BE2C (cell line): ENCODE results near the gene PDLIM7.

Experiments used
- DNase-seq: peaks from one replicate; pipeline ENCODE4 v3.0.0-alpha.2; 2020
- H3K27me3 ChIP-seq: fragments of 250-450 bp; sonication (Bioruptor Pico); 2 replicates; pipeline ENCODE4 v1.5.1; 2020; ENCODE audit warnings: mild to moderate bottlenecking
- H3K36me3 ChIP-seq: fragments of 250-450 bp; sonication (Bioruptor Pico); 2 replicates; pipeline ENCODE4 v1.5.1; 2020; ENCODE audit warnings: mild to moderate bottlenecking
- H3K4me1 ChIP-seq: fragments of 250-450 bp; sonication (Bioruptor Pico); 2 replicates; pipeline ENCODE4 v1.5.1; 2020
- H3K4me3 ChIP-seq: 2 replicates; pipeline ENCODE4 v1.5.1; 2011; ENCODE audit warnings: low read depth, low read length
- H3K9me3 ChIP-seq: fragments of 250-450 bp; sonication (Bioruptor Pico); 2 replicates; pipeline ENCODE4 v1.5.1; 2020
- TF ChIP-seq, protein P1 (sequence below): IDR thresholded peaks from 2 replicates; pipeline ENCODE4 v1.5.1; 2012; ENCODE audit warnings: mild to moderate bottlenecking, low read depth, low read length

The PDLIM7 gene

DNA sequence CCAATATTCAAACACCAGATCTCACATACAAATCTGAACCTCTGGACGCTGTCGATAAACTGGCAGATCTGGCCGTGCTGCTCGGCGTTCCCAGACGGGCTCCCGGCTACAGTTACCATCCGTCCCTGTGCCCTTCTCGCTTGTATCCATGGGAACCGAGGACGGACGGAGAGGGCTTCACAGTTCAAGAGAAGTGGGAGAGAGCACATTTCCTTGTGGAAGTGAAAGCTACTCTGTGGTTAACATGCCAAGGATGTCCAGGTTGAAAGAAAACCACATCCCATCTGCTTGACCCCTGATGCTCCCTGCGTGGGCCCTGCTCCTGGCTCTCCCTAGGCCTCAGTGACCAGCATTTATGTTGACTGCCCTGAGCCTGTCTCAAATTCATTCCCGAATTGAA lies 17.6 kb downstream of the PDLIM7 start:
- H3K27me3 ChIP-seq, result no peaks in the 10 kb centered on the region
- no peaks in the 10 kb centered on the region for H3K36me3 ChIP-seq
- no peaks in the 10 kb centered on the region for H3K9me3 ChIP-seq
- peak overlapping the region; percentile 27 for H3K4me3 ChIP-seq
- TF ChIP-seq, protein P1, sequence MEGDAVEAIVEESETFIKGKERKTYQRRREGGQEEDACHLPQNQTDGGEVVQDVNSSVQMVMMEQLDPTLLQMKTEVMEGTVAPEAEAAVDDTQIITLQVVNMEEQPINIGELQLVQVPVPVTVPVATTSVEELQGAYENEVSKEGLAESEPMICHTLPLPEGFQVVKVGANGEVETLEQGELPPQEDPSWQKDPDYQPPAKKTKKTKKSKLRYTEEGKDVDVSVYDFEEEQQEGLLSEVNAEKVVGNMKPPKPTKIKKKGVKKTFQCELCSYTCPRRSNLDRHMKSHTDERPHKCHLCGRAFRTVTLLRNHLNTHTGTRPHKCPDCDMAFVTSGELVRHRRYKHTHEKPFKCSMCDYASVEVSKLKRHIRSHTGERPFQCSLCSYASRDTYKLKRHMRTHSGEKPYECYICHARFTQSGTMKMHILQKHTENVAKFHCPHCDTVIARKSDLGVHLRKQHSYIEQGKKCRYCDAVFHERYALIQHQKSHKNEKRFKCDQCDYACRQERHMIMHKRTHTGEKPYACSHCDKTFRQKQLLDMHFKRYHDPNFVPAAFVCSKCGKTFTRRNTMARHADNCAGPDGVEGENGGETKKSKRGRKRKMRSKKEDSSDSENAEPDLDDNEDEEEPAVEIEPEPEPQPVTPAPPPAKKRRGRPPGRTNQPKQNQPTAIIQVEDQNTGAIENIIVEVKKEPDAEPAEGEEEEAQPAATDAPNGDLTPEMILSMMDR, result no peak
- DNase-seq, result no peak
- H3K4me1 ChIP-seq, result peaks cover 21% of the 10 kb centered on the region

GRCh38 chr5:177478711-177479646 lies 18.4 kb downstream of the PDLIM7 start:
- peak; percentile 77 for DNase-seq
- TF ChIP-seq, protein P1, result no peak
- peak overlapping the region; percentile 27 for H3K4me3 ChIP-seq
- no peaks in the 10 kb centered on the region for H3K36me3 ChIP-seq
- H3K27me3 ChIP-seq, result no peaks in the 10 kb centered on the region
- no peaks in the 10 kb centered on the region for H3K9me3 ChIP-seq
- peaks cover 21% of the 10 kb centered on the region for H3K4me1 ChIP-seq

- Histone ChIP-seq H3K9me3 (no peaks in the 10 kb centered on the region), H3K36me3 (0 out of 2 replicates have a peak, but pooled peaks cover under 1% of the 10 kb centered on the region), H3K4me1 (peaks cover 21% of the 10 kb centered on the region), H3K27me3 (no peaks in the 10 kb centered on the region), H3K4me3 (no peak overlapping the region)
- DNase-seq, result peak; percentile 8
- TF ChIP-seq, protein P1, result no peak
Measured at GRCh38 chr5:177477701-177478477, 19.5 kb downstream of the PDLIM7 start.

DNA sequence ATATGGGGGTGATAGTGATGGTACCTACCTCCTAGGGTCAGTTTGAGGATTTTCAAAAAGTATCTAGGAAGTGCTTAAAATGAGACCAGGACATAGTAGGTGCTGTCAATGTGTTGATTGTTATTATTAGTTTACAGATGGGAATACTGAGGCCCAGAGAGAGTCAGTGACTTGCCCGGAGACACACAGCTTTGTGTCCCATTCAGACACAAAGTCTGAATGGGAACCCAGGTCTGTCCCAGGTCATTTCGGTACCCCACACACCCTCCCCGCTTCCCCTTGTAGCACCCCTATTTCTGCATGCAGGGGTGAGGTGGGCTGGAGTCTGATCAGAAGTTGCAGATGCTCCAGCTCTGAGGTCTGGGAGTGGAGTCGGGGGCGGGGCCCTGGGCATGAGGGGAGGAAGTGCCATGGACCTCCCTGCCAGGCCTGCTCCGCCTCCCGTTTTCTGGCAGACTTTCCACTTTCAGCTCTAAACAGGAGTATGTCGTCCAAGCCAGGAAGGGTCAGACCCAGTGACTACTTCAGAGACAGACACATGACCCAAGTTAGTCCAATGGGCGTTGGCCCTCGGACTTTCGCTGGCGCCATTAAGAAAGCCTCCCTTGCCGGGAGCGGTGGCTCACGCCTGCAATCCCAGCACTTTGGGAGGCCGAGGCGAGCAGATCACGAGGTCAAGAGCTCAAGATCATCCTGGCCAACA lies 20.7 kb downstream of the PDLIM7 start:
- no peaks in the 10 kb centered on the region for H3K9me3 ChIP-seq
- TF ChIP-seq, protein P1, result no peak
- peaks cover 26% of the 10 kb centered on the region for H3K4me1 ChIP-seq
- DNase-seq, result peak; percentile 59
- no peak overlapping the region for H3K4me3 ChIP-seq
- peaks cover 12% of the 10 kb centered on the region for H3K36me3 ChIP-seq
- H3K27me3 ChIP-seq, result no peaks in the 10 kb centered on the region

- Histone ChIP-seq H3K9me3 (no peaks in the 10 kb centered on the region), H3K4me1 (peaks cover 30% of the 10 kb centered on the region), H3K4me3 (no peak overlapping the region), H3K27me3 (no peaks in the 10 kb centered on the region), H3K36me3 (peaks cover 21% of the 10 kb centered on the region)
- TF ChIP-seq, protein P1, result no peak
- no peak for DNase-seq
Measured at GRCh38 chr5:177475563-177476427, 21.6 kb downstream of the PDLIM7 start.
